Adipocyte (in vitro differentiated cells): ENCODE measurements around the gene SMYD2.

Source experiments
- DNase-seq: peaks from one replicate; pipeline ENCODE4 v3.0.0-alpha.2; 2015; ENCODE audit warnings: low read depth
- H3K27me3 ChIP-seq: replicated peaks from 2 replicates; pipeline ENCODE4 v1.7.0; 2013; ENCODE audit warnings: mild to moderate bottlenecking, low read length, moderate library complexity; ENCODE audit not compliant: control insufficient read depth, insufficient read depth
- H3K36me3 ChIP-seq: 2 replicates; pipeline ENCODE4 v1.7.0; 2013; ENCODE audit warnings: low read length, mild to moderate bottlenecking, moderate library complexity; ENCODE audit not compliant: control insufficient read depth, insufficient read depth, severe bottlenecking
- H3K4me1 ChIP-seq: 2 replicates; pipeline ENCODE4 v1.7.0; 2013; ENCODE audit warnings: mild to moderate bottlenecking, low read length, moderate library complexity; ENCODE audit not compliant: control insufficient read depth, insufficient read depth
- H3K4me3 ChIP-seq: 2 replicates; pipeline ENCODE4 v1.7.0; 2013; ENCODE audit warnings: mild to moderate bottlenecking, low read length, moderate library complexity
- H3K9ac ChIP-seq: 2 replicates; pipeline ENCODE4 v1.7.0; 2013; ENCODE audit warnings: mild to moderate bottlenecking, low read length, moderate library complexity
- H3K9me3 ChIP-seq: 2 replicates; pipeline ENCODE4 v1.7.0; 2013; ENCODE audit warnings: mild to moderate bottlenecking, low read length, moderate library complexity; ENCODE audit not compliant: control insufficient read depth

SMYD2 gene

GRCh38 chr1:214324896-214325800 lies 44.2 kb downstream of the SMYD2 start:
- peaks cover 16% of the 10 kb centered on the region for H3K4me1 ChIP-seq
- no peak overlapping the region for H3K9ac ChIP-seq
- peaks cover 4% of the 10 kb centered on the region for H3K36me3 ChIP-seq
- H3K4me3 ChIP-seq = no peak overlapping the region
- H3K9me3 ChIP-seq = no peaks in the 10 kb centered on the region
- H3K27me3 ChIP-seq = no peaks in the 10 kb centered on the region
- DNase-seq = no peak

- H3K27me3 ChIP-seq = no peaks in the 10 kb centered on the region
- no peak overlapping the region for H3K9ac ChIP-seq
- peaks cover 20% of the 10 kb centered on the region for H3K4me1 ChIP-seq
- DNase-seq = no peak
- H3K36me3 ChIP-seq = peaks cover 9% of the 10 kb centered on the region
- no peak overlapping the region for H3K4me3 ChIP-seq
- H3K9me3 ChIP-seq = no peaks in the 10 kb centered on the region
These were observed 45.4 kb downstream of the SMYD2 start for GRCh38 chr1:214326406-214326805.

GRCh38 chr1:214327514-214327913 lies 46.6 kb downstream of the SMYD2 start:
- Histone ChIP-seq H3K4me3 (no peak overlapping the region), H3K9ac (no peak overlapping the region), H3K27me3 (no peaks in the 10 kb centered on the region), H3K9me3 (no peaks in the 10 kb centered on the region), H3K36me3 (peaks cover 9% of the 10 kb centered on the region), H3K4me1 (peaks cover 11% of the 10 kb centered on the region)
- DNase-seq = no peak

GRCh38 chr1:214328770-214329469 lies 48.0 kb downstream of the SMYD2 start:
- Histone ChIP-seq H3K27me3 (no peaks in the 10 kb centered on the region), H3K36me3 (peaks cover 9% of the 10 kb centered on the region), H3K4me3 (no peak overlapping the region), H3K9ac (peak overlapping the region; percentile 27), H3K4me1 (peaks cover 11% of the 10 kb centered on the region), H3K9me3 (no peaks in the 10 kb centered on the region)
- DNase-seq = peak; percentile 90

GRCh38 chr1:214329470-214330220 lies 48.7 kb downstream of the SMYD2 start:
- DNase-seq = no peak
- no peak overlapping the region for H3K4me3 ChIP-seq
- peaks cover 11% of the 10 kb centered on the region for H3K4me1 ChIP-seq
- peak overlapping the region; percentile 27 for H3K9ac ChIP-seq
- no peaks in the 10 kb centered on the region for H3K9me3 ChIP-seq
- H3K36me3 ChIP-seq = peaks cover 10% of the 10 kb centered on the region
- no peaks in the 10 kb centered on the region for H3K27me3 ChIP-seq

- no peak for DNase-seq
- Histone ChIP-seq H3K4me3 (no peak overlapping the region), H3K36me3 (peaks cover 9% of the 10 kb centered on the region), H3K9ac (no peak overlapping the region), H3K9me3 (no peaks in the 10 kb centered on the region), H3K4me1 (peaks cover 11% of the 10 kb centered on the region), H3K27me3 (no peaks in the 10 kb centered on the region)
These were observed 49.3 kb downstream of the SMYD2 start for GRCh38 chr1:214330222-214330621.

GRCh38 chr1:214330715-214331114 lies 49.8 kb downstream of the SMYD2 start:
- peaks cover 11% of the 10 kb centered on the region for H3K4me1 ChIP-seq
- no peaks in the 10 kb centered on the region for H3K9me3 ChIP-seq
- H3K4me3 ChIP-seq = no peak overlapping the region
- H3K27me3 ChIP-seq = no peaks in the 10 kb centered on the region
- no peak for DNase-seq
- no peak overlapping the region for H3K9ac ChIP-seq
- peaks cover 9% of the 10 kb centered on the region for H3K36me3 ChIP-seq

GRCh38 chr1:214331180-214331579 lies 50.2 kb downstream of the SMYD2 start:
- no peak for DNase-seq
- Histone ChIP-seq H3K27me3 (no peaks in the 10 kb centered on the region), H3K36me3 (peaks cover 9% of the 10 kb centered on the region), H3K4me1 (peaks cover 11% of the 10 kb centered on the region), H3K9me3 (no peaks in the 10 kb centered on the region), H3K9ac (no peak overlapping the region), H3K4me3 (no peak overlapping the region)

- Histone ChIP-seq H3K36me3 (peaks cover 9% of the 10 kb centered on the region), H3K4me3 (no peak overlapping the region), H3K4me1 (peaks cover 12% of the 10 kb centered on the region), H3K9me3 (no peaks in the 10 kb centered on the region), H3K27me3 (no peaks in the 10 kb centered on the region), H3K9ac (no peak overlapping the region)
- peak; percentile 57 for DNase-seq
These were observed 51.0 kb downstream of the SMYD2 start for GRCh38 chr1:214331827-214332423.

- Histone ChIP-seq H3K27me3 (no peaks in the 10 kb centered on the region), H3K9ac (peak overlapping the region; percentile 34), H3K4me1 (peaks cover 22% of the 10 kb centered on the region), H3K4me3 (no peak overlapping the region), H3K9me3 (no peaks in the 10 kb centered on the region), H3K36me3 (peaks cover 9% of the 10 kb centered on the region)
- peak; percentile 82 for DNase-seq
These were observed 52.2 kb downstream of the SMYD2 start for GRCh38 chr1:214332946-214333798.
